Ectodermal cell (in vitro differentiated cells): Measurements from ENCODE around the gene SEMA5A.
A peak's percentile ranks its signal among the peaks of the same experiment; 100 is the strongest.

Experiments
- H3K27ac ChIP-seq: 2 replicates; pipeline ENCODE4 v1.7.0; 2013; ENCODE audit warnings: mild to moderate bottlenecking, low read depth, low read length; ENCODE audit not compliant: insufficient read depth, poor library complexity, severe bottlenecking
- H3K27me3 ChIP-seq: 2 replicates; pipeline ENCODE4 v1.7.0; 2013; ENCODE audit warnings: mild to moderate bottlenecking, low read length; ENCODE audit not compliant: insufficient read depth, control insufficient read depth, poor library complexity, severe bottlenecking
- H3K36me3 ChIP-seq: one replicate; pipeline ENCODE4 v1.7.0; 2013; ENCODE audit warnings: low read length; ENCODE audit not compliant: control insufficient read depth, insufficient read depth
- H3K4me1 ChIP-seq: one replicate; pipeline ENCODE4 v1.7.0; 2013; ENCODE audit warnings: low read length; ENCODE audit not compliant: control insufficient read depth, insufficient read depth
- H3K4me3 ChIP-seq: 2 replicates; pipeline ENCODE4 v1.7.0; 2013; ENCODE audit warnings: low read depth, low read length, control low read depth; ENCODE audit not compliant: insufficient read depth
- H3K9me3 ChIP-seq: 2 replicates; pipeline ENCODE4 v1.7.0; 2013; ENCODE audit warnings: mild to moderate bottlenecking, low read length, moderate library complexity; ENCODE audit not compliant: control insufficient read depth
- WGBS, 2 experiments: methylation state at CpG; one replicate each; pipeline ENCODE4 v1.1.7; 2013; ENCODE audit warnings: missing lambda C conversion rate in 2 of 2; 5-methylcytosine and 5-hydroxymethylcytosine counted together

The SEMA5A gene

GRCh38 chr5:9170026-9170425 is 375.8 kb downstream of the SEMA5A start:
- H3K36me3 ChIP-seq: no peaks in the 10 kb centered on the region
- no peaks in the 10 kb centered on the region for H3K27me3 ChIP-seq
- no peaks in the 10 kb centered on the region for H3K9me3 ChIP-seq
- no peak overlapping the region for H3K4me3 ChIP-seq
- H3K27ac ChIP-seq: no peak overlapping the region
- H3K4me1 ChIP-seq: no peaks in the 10 kb centered on the region

GRCh38 chr5:9169557-9169902 is 376.3 kb downstream of the SEMA5A start:
- no peaks in the 10 kb centered on the region for H3K36me3 ChIP-seq

DNA sequence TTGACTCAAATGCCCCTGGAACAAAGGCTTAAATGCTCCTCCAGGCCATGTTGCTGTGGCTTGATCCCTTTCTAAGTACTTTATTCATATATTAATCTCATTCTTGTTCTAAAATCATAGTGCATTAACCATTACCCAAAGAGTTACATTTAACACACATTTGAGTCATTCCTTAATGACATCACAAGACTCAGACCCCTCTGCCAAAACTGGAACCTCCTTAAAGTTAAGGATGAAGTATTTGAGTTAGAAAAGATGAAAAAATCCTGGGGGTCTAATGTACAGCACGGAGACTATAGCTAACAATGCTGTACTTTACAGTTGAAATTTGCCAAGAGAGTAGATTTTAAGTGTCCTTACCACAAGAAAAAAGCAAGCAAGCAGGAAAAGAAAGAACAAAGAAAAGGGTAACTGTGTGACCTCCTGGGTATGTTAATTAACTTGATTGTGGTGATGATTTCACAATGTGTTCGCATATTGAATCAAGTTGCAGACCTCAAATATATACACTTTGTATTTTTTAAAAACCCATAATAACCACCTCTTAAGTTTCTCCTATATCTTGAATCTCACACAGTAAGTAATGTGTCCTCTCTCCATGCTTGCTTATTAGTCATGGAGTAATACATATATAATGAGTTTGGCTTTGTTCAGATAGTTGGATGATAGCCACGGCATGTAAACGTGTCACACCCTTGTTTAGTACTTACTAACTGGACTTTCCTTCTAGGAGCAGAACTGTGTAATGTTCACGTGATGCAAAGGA is 376.9 kb downstream of the SEMA5A start:
- WGBS, 2 experiments: 83 to 87% methylated on average over 4 of the region's 5 CpGs
- Histone ChIP-seq H3K27me3 (no peaks in the 10 kb centered on the region), H3K9me3 (no peaks in the 10 kb centered on the region), H3K36me3 (no peaks in the 10 kb centered on the region), H3K4me1 (no peaks in the 10 kb centered on the region), H3K4me3 (no peak overlapping the region), H3K27ac (no peak overlapping the region)

More at GRCh38 chr5:9169557-9169902, 376.3 kb downstream of the SEMA5A start:
- no peaks in the 10 kb centered on the region for H3K9me3 ChIP-seq
- H3K4me3 ChIP-seq: no peak overlapping the region
- no peak overlapping the region for H3K27ac ChIP-seq
- H3K27me3 ChIP-seq: no peaks in the 10 kb centered on the region
- H3K4me1 ChIP-seq: no peaks in the 10 kb centered on the region
- WGBS, 2 experiments: 94 to 100% methylated on average over 1 of the region's 1 CpG

DNA sequence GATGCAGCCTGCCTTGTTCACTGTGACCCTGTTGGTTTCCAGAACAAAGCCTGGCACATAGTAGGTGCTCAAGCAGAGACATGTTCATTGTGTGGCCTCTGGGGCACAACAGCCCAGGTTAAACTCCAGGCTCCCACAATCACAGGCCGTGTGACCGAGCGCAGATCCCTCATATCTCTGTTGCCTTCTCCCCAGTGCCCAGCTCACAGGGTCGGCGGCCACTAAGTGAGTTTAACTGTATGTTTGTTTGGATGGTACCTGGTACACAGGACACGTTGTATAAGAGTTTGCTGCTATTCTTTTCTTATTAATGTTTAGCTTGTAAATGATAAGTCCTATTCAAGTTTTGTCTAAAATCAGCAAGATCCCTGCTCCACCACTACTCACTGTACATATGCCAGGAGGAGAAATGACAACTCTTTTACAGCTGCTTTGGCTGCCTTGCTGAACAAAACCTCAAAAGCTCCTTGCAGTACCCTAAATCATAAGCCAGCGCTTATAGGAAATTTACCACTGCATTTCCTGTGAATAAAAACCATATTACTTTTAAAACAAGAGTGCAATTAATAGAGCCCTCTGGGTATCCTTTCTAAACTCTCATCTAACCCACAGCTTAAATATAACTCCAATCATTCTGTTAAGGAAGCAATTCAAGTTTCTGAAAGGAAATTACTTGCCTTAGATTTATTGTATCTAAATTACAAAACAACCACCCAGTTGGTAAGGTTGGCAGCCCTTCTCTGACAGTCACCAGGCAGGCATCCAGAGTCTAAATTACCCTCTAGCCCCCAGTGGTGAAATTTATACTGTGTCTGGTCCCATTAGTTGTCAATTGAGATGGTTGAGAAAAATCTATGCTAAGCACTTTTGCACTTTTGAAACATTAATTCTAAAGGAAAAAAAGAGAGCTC is 379.4 kb downstream of the SEMA5A start:
- H3K36me3 ChIP-seq: no peaks in the 10 kb centered on the region
- WGBS, 2 experiments: 90 to 96% methylated on average over 7 of the region's 7 CpGs
- H3K4me1 ChIP-seq: no peaks in the 10 kb centered on the region
- no peaks in the 10 kb centered on the region for H3K27me3 ChIP-seq
- no peaks in the 10 kb centered on the region for H3K9me3 ChIP-seq
- H3K4me3 ChIP-seq: no peak overlapping the region
- peak overlapping the region; percentile 8 for H3K27ac ChIP-seq

DNA sequence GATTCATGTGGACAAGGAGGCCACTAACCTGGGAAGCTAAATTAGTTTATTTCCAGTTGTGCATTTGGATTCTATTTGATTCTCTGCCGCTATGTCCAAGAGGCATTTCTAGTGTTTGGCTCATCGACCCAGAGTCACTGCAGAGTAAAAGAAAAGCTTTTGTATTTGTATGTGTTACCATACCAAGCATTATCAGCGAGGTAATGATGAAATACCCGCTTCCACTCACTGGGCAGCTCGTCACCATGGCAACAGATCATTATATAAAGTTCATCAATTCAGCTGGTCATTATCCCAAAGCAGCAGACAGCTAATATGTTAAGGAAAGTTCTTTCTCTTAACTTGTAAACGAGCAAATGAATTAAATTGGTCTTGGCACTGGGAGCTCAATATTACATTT is 380.3 kb downstream of the SEMA5A start:
- no peaks in the 10 kb centered on the region for H3K36me3 ChIP-seq

DNA sequence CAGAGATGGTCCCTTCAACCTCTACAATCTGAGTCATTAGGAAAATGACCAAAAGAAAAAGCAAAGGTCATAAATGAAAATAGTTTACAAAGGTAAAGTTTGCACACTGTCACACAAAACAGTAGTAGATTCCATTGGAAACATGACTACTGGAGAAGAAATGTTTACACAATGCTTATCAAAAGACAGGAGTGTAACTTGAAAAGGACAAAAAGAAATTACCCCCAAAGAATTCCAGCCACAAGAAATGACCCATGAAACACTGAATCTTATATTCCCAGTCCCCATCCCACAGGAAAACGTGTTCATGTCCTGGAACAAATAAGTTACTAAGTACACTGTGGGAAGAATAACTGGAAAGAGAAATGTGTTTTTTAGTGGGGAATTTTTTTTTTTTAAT is 385.1 kb downstream of the SEMA5A start:
- Histone ChIP-seq H3K4me3 (no peak overlapping the region), H3K27ac (no peak overlapping the region), H3K27me3 (no peaks in the 10 kb centered on the region), H3K9me3 (no peaks in the 10 kb centered on the region), H3K36me3 (no peaks in the 10 kb centered on the region), H3K4me1 (peaks cover 3% of the 10 kb centered on the region)
- 89 to 100% methylated on average over 1 of the region's 1 CpG for WGBS, 2 experiments

More for the DNA sequence above, 380.3 kb downstream of the SEMA5A start:
- H3K27ac ChIP-seq: peak overlapping the region; percentile 8
- WGBS, 2 experiments: 78 to 91% methylated on average over 4 to 6 of the region's 6 CpGs
- H3K4me1 ChIP-seq: no peaks in the 10 kb centered on the region
- no peaks in the 10 kb centered on the region for H3K9me3 ChIP-seq
- H3K27me3 ChIP-seq: no peaks in the 10 kb centered on the region
- no peak overlapping the region for H3K4me3 ChIP-seq

- Histone ChIP-seq H3K4me3 (no peak overlapping the region), H3K36me3 (no peaks in the 10 kb centered on the region), H3K27ac (no peak overlapping the region), H3K4me1 (peaks cover 3% of the 10 kb centered on the region), H3K27me3 (no peaks in the 10 kb centered on the region), H3K9me3 (no peaks in the 10 kb centered on the region)
- 95 to 100% methylated on average over 1 of the region's 2 CpGs for WGBS, 2 experiments
These were observed 388.1 kb downstream of the SEMA5A start for GRCh38 chr5:9157811-9158210.

DNA sequence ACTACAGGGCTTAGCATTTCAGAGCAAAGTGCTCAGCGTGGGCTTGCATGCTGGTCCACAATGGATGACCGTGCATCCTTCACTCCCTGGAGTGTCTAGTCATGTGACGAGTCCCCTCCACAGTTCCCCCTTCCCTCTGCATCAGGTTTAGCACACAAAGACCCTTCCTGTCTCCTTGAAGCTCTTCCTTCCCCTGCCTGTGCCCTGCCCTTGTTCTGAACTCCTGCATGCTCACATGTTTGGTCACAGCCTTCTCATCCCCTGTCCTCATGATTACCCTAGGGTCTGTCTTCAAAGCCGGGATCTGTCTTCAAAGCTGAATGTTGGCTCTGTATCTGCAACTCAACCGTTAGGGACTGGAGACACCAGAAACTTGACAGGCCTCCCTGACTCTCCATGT is 388.9 kb downstream of the SEMA5A start:
- Histone ChIP-seq H3K36me3 (no peaks in the 10 kb centered on the region), H3K27me3 (no peaks in the 10 kb centered on the region), H3K9me3 (no peaks in the 10 kb centered on the region), H3K27ac (no peak overlapping the region), H3K4me1 (peaks cover 3% of the 10 kb centered on the region), H3K4me3 (no peak overlapping the region)
- WGBS, 2 experiments: 73 to 93% methylated on average over 4 to 5 of the region's 5 CpGs

- Histone ChIP-seq H3K4me3 (no peak overlapping the region), H3K27me3 (no peaks in the 10 kb centered on the region), H3K9me3 (no peaks in the 10 kb centered on the region), H3K36me3 (no peaks in the 10 kb centered on the region), H3K27ac (no peak overlapping the region), H3K4me1 (peaks cover 3% of the 10 kb centered on the region)
- WGBS, 2 experiments: 91 to 92% methylated on average over 2 of the region's 2 CpGs
These were observed 389.6 kb downstream of the SEMA5A start for GRCh38 chr5:9156282-9156681.

DNA sequence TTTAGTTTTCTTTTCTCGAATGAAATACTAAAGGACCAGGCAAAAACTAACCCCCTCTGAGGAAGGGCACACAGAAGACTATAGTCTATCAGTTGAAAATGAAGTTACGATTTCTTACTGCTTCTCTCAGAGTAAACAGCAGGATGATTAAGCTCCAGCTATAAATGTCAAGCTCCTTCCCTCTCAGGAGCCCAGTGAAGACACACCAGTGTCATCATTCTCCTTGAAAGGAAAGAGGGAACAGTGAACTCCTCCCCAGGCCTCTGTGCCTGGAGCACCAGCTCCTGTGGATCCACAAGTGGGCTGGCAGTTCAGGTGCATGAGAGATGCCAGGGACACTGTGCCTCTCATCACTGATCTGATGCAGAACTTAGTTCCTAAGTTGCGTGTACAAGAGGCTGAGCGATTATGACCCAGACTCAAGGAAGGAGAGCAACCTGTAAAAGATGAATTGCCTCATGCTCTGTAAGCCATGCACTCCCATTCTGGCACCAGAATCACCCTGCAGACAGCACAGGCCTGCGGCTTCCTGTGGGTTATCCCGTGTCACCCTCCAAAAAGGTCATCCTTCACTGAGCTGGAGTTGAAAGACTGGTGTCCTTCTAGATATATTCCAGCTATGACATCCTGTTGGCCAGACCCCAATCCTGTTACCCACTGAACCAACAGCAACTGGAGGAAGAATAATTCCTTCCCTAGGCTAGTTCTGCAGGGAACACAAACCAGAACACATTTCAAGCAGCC is 394.0 kb downstream of the SEMA5A start:
- H3K36me3 ChIP-seq: no peaks in the 10 kb centered on the region
- WGBS, 2 experiments: 95 to 97% methylated on average over 6 of the region's 6 CpGs
- no peaks in the 10 kb centered on the region for H3K9me3 ChIP-seq
- H3K4me1 ChIP-seq: peaks cover 1% of the 10 kb centered on the region
- no peak overlapping the region for H3K4me3 ChIP-seq
- H3K27ac ChIP-seq: no peak overlapping the region
- H3K27me3 ChIP-seq: no peaks in the 10 kb centered on the region
